Smooth muscle cell (in vitro differentiated cells): ENCODE measurements around the gene STK10. TPM values are rescaled to one million over a fixed set of nuclear protein-coding genes. Genes with fewer than 3 reads are reported as not detected.

Source experiments
- DNase-seq: peaks from one replicate; lab custom pipeline; 2025; ENCODE audit not compliant: unreplicated experiment; lab: John Stamatoyannopoulos, UW
- H2AFZ ChIP-seq: fragments of 200-600 bp; sonication (generic); 2 replicates; pipeline ENCODE4 v1.6.0; 2016; ENCODE audit warnings: antibody characterized with exemption, low read depth, mild to moderate bottlenecking
- H3F3A ChIP-seq: fragments of 200-600 bp; sonication (generic); 2 replicates; pipeline ENCODE4 v1.6.0; 2017; ENCODE audit warnings: antibody characterized with exemption, low read depth
- H3K27ac ChIP-seq: fragments of 200-600 bp; sonication (generic); 2 replicates; pipeline ENCODE4 v1.5.1; 2016; ENCODE audit warnings: low read depth, mild to moderate bottlenecking
- H3K27me3 ChIP-seq: fragments of 200-600 bp; sonication (generic); 2 replicates; pipeline ENCODE4 v1.6.1; 2016; ENCODE audit warnings: low read depth, mild to moderate bottlenecking
- H3K36me3 ChIP-seq: fragments of 200-600 bp; sonication (generic); 2 replicates; pipeline ENCODE4 v1.5.1; 2016; ENCODE audit warnings: low read depth
- H3K4me1 ChIP-seq: fragments of 200-600 bp; sonication (generic); 2 replicates; pipeline ENCODE4 v1.5.1; 2016; ENCODE audit warnings: low read depth
- H3K4me2 ChIP-seq: fragments of 200-600 bp; sonication (generic); 2 replicates; pipeline ENCODE4 v1.6.0; 2016; ENCODE audit warnings: mild to moderate bottlenecking
- H3K4me3 ChIP-seq: fragments of 200-600 bp; sonication (generic); 2 replicates; pipeline ENCODE4 v1.5.1; 2016; ENCODE audit warnings: mild to moderate bottlenecking
- H3K79me2 ChIP-seq: fragments of 200-600 bp; sonication (generic); 2 replicates; pipeline ENCODE4 v1.6.0; 2016; ENCODE audit warnings: low read depth, mild to moderate bottlenecking
- H3K9ac ChIP-seq: fragments of 200-600 bp; sonication (generic); 2 replicates; pipeline ENCODE4 v1.6.0; 2016; ENCODE audit warnings: low read depth
- H3K9me3 ChIP-seq: fragments of 200-600 bp; sonication (generic); replicated peaks from 2 replicates; pipeline ENCODE4 v1.5.1; 2016; ENCODE audit warnings: low read depth
- H4K20me1 ChIP-seq: fragments of 200-600 bp; sonication (generic); 2 replicates; pipeline ENCODE4 v1.6.0; 2016; ENCODE audit warnings: low read depth
- WGBS: methylation state at CpG from one replicate; pipeline ENCODE4 v1.1.7; 2016; ENCODE audit warnings: low lambda C conversion rate; 5-methylcytosine and 5-hydroxymethylcytosine counted together
- polyA plus RNA-seq: library from polyadenylated mRNA; unstranded; fragments of >200 nt; fragmentation: Nextera tagmentation; extraction: Ambion mirVana; gene quantifications from 2 replicates; pipeline ENCODE4 v1.2.1, GENCODE V29; 2016
- total RNA-seq: library from RNA; depleted of rRNA; stranded (reverse); fragments of >200 nt; gene quantifications from 2 replicates; pipeline ENCODE4 v1.2.3, GENCODE V29; 2014
- TF ChIP-seq, protein P1 (sequence below): fragments of 200-600 bp; sonication (generic); IDR thresholded peaks from 2 replicates; pipeline ENCODE4 v1.5.1; 2017; ENCODE audit warnings: borderline replicate concordance, mild to moderate bottlenecking, antibody characterized with exemption; ENCODE audit not compliant: insufficient read depth, poor library complexity, severe bottlenecking

Gene STK10
- total and polyA plus RNA-seq, 2 experiments from 2014 or later: 10.7 to 26.0 TPM

DNA sequence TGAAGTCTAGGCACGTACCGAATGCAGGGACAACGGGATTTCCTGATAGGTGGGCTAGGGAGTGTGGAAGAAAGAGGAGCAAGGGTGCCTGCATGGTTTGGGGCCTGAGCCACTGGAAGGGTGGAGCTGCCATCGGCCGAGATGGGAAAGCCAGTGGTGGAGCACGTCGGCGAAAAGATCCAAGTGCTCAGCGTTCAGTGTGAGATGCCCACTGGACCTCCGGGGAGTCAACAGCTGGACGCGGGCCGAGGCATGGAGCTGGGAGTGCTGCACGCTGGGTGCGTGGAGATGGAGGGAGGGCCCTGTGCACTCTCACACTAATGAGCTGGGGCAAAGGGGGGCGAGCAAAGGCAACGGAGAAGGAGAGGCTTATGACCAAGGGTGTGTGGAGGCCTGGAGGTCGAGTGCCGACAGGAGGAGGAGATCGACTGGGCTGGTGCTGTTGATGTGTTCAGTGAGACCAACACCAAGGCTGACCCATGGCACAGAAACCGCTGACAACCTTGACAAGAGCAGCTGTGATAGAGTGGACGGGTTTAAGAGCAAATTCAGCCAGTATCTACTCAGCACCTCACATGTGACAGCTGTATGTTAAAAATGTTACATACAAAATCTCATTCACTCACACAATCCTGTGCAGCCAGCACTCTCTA is 85.7 kb downstream of the STK10 start:
- H3K4me3 ChIP-seq: no peak overlapping the region
- WGBS: 89% methylated on average over 22 of the region's 22 CpGs
- no peak overlapping the region for H3K9ac ChIP-seq
- peak overlapping the region; percentile 89 for H3K27ac ChIP-seq
- no peak for DNase-seq
- H3K79me2 ChIP-seq: no peaks in the 10 kb centered on the region
- H3K4me2 ChIP-seq: peak overlapping the region; percentile 80
- TF ChIP-seq, protein P1, sequence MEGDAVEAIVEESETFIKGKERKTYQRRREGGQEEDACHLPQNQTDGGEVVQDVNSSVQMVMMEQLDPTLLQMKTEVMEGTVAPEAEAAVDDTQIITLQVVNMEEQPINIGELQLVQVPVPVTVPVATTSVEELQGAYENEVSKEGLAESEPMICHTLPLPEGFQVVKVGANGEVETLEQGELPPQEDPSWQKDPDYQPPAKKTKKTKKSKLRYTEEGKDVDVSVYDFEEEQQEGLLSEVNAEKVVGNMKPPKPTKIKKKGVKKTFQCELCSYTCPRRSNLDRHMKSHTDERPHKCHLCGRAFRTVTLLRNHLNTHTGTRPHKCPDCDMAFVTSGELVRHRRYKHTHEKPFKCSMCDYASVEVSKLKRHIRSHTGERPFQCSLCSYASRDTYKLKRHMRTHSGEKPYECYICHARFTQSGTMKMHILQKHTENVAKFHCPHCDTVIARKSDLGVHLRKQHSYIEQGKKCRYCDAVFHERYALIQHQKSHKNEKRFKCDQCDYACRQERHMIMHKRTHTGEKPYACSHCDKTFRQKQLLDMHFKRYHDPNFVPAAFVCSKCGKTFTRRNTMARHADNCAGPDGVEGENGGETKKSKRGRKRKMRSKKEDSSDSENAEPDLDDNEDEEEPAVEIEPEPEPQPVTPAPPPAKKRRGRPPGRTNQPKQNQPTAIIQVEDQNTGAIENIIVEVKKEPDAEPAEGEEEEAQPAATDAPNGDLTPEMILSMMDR: no peak
- H2AFZ ChIP-seq: no peak overlapping the region
- H3K4me1 ChIP-seq: peaks cover 15% of the 10 kb centered on the region
- no peaks in the 10 kb centered on the region for H3K9me3 ChIP-seq
- H3K27me3 ChIP-seq: no peaks in the 10 kb centered on the region
- H3K36me3 ChIP-seq: no peaks in the 10 kb centered on the region
- H4K20me1 ChIP-seq: no peaks in the 10 kb centered on the region
- no peaks in the 10 kb centered on the region for H3F3A ChIP-seq

DNA sequence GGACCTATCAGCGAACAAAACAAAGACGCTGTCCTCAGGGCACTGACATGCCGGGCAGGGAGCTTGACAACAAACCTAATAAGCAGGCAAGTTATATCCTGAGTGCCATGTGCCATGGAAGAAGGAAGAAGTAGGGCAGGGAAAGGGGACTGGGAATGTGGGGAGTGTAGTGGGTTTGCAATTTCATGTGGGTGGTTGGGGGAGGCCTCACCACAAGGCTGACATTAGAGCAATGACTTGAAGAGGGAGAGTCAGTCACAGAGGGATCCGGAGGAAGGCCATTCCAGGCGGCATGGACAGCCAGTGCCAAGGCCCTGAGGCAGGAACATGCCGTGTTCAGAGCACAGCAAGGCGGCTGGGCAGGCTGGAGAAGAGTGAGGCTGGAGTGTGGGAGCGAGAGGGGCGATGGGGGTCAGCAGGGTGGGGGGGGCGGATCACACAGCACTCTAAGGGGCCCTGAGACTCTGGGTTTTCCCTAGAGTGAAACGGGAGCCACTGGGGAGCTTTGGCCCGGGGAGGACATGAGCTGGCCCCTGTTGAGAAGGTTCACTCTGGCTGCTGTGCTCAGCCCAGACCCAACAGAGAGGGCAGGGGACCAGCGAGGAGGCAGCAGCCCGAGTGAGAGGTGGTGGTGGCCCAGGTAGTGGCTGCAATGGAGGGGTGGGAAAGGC is 86.3 kb downstream of the STK10 start:
- peaks cover 11% of the 10 kb centered on the region for H3K4me1 ChIP-seq
- H3K27me3 ChIP-seq: no peaks in the 10 kb centered on the region
- no peaks in the 10 kb centered on the region for H3K9me3 ChIP-seq
- H3K27ac ChIP-seq: no peak overlapping the region
- H4K20me1 ChIP-seq: no peaks in the 10 kb centered on the region
- WGBS: 95% methylated on average over 13 of the region's 14 CpGs
- H3K9ac ChIP-seq: no peak overlapping the region
- no peak for DNase-seq
- TF ChIP-seq, protein P1: no peak
- no peak overlapping the region for H3K4me3 ChIP-seq
- H3K79me2 ChIP-seq: no peaks in the 10 kb centered on the region
- no peaks in the 10 kb centered on the region for H3K36me3 ChIP-seq
- H3K4me2 ChIP-seq: no peak overlapping the region
- no peaks in the 10 kb centered on the region for H3F3A ChIP-seq
- no peak overlapping the region for H2AFZ ChIP-seq

DNA sequence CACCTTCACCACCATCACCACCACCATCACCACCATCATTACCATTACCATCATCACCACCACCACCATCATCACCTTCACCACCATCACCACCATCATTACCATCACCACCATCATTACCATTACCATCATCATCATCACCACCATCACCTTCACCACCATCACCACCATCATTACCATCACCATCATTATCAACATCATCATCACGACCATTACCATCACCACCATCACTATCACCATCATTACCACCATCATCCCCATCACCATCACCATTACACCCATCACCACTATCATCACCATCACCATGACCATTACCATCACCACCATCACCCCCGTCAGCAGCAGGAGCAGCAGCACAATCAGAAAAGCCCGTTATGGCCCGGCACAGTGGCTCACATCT is 89.1 kb downstream of the STK10 start:
- no peaks in the 10 kb centered on the region for H4K20me1 ChIP-seq
- no peak overlapping the region for H3K4me2 ChIP-seq

More for the DNA sequence above, 89.1 kb downstream of the STK10 start:
- H3K9ac ChIP-seq: no peak overlapping the region
- no peaks in the 10 kb centered on the region for H3K36me3 ChIP-seq
- no peak overlapping the region for H3K27ac ChIP-seq
- H3K9me3 ChIP-seq: no peaks in the 10 kb centered on the region
- H2AFZ ChIP-seq: no peak overlapping the region
- no peaks in the 10 kb centered on the region for H3F3A ChIP-seq
- DNase-seq: no peak
- H3K4me1 ChIP-seq: peaks cover 11% of the 10 kb centered on the region
- no peaks in the 10 kb centered on the region for H3K79me2 ChIP-seq
- no peaks in the 10 kb centered on the region for H3K27me3 ChIP-seq
- TF ChIP-seq, protein P1: no peak
- no peak overlapping the region for H3K4me3 ChIP-seq
- 96% methylated on average over 4 of the region's 4 CpGs for whole genome bisulfite sequencing
